ENCODE measurements around the gene H3-3A. TPM values are rescaled to one million over a fixed set of nuclear protein-coding genes. Genes with fewer than 3 reads are reported as not detected.

The H3-3A gene
- polyA plus RNA-seq, 2 of the 4 experiments (the other 2 are of a cell fraction) = 457 to 530 TPM

- CTCF ChIA-PET = interaction anchor here (0.7 to 6.9 kb wide), 4 partner anchors 12 to 82 kb away, joined by 3 to 73 read pairs (median 42); no protein-coding TSS in a partner anchor
- ATAC-seq (no peak), DNase-seq (ENCODE audit: low read depth in 1 of 2, low spot score in 1 of 2) (no peak), FAIRE-seq (no peak)
- POLR2A ChIA-PET = interaction anchor here (0.7 to 3.0 kb wide), 2 partner anchors 45 to 46 kb away, joined by 3 to 23 read pairs; partner anchors contain the start of gene H3-3A
- Histone ChIP-seq H3K27ac (no peak overlapping the region), H3K4me2 (no peak overlapping the region), H3K4me3 (no peak overlapping the region), H3K4me1 (peaks cover 9% of the 10 kb centered on the region), H3K9me3 (no peaks in the 10 kb centered on the region)
- 63% methylated on average over 3 of the region's 3 CpGs for WGBS (ENCODE audit: missing lambda C conversion rate)
- TF ChIP-seq BHLHE40 (IDR thresholded peaks at IDR 0.05; ENCODE audit: low read depth, low read length) (no peak), TFCP2L1 (CRISPR knock-in tag; IDR thresholded peaks at IDR 0.05) (no peak), CHD4 (IDR thresholded peaks at IDR 0.05; ENCODE audit: borderline replicate concordance) (no peak), USF2 (IDR thresholded peaks at IDR 0.05) (no peak), FOSL2 (IDR thresholded peaks at IDR 0.05) (no peak), FOSL2 (CRISPR knock-in tag; IDR thresholded peaks at IDR 0.05) (no peak), JUNB (IDR thresholded peaks at IDR 0.05) (no peak), E2F6 (IDR thresholded peaks at IDR 0.05; ENCODE audit: borderline replicate concordance, low read depth) (no peak), ZC3H11A (IDR thresholded peaks at IDR 0.05) (no peak), POLR2A (IDR thresholded peaks at IDR 0.05; ENCODE audit: low read length) (no peak), MYC (IDR thresholded peaks at IDR 0.05; ENCODE audit: borderline replicate concordance, low read length) (no peak), ZFP36 (IDR thresholded peaks at IDR 0.05; ENCODE audit: borderline replicate concordance, partially characterized antibody) (no peak), CHD2 (IDR thresholded peaks at IDR 0.05; ENCODE audit: low read length, partially characterized antibody) (no peak), GATA3 (IDR thresholded peaks at IDR 0.05; ENCODE audit: borderline replicate concordance) (no peak)
These were observed 45.2 kb downstream of the H3-3A start for GRCh38 chr1:226107471-226108460.

- Histone ChIP-seq H3K9me3 (no peaks in the 10 kb centered on the region), H3K27ac (peak overlapping the region; percentile 95 to 97; a peak in 5 of 6 replicates), H3K4me2 (peak overlapping the region; percentile 79), H3K4me1 (peaks cover 9% of the 10 kb centered on the region), H3K4me3 (peak overlapping the region; percentile 96)
- TF ChIP-seq RARB (CRISPR knock-in tag; IDR thresholded peaks at IDR 0.05) (no peak), EHF (CRISPR knock-in tag; IDR thresholded peaks at IDR 0.05) (no peak), CTCF (IDR thresholded peaks at IDR 0.05) (no peak)
- ATAC-seq = peak; percentile 65 to 69; a peak in 5 of 6 replicates
- CTCF ChIA-PET = interaction anchor here (0.7 to 6.9 kb wide), 6 partner anchors 11 to 80 kb away, joined by 3 to 73 read pairs (median 24); no protein-coding TSS in a partner anchor
- no peak for FAIRE-seq
- WGBS (ENCODE audit: missing lambda C conversion rate) = 58% methylated on average over 21 of the region's 23 CpGs
- DNase-seq (ENCODE audit: low read depth in 1 of 2, low spot score in 1 of 2) = no peak
- POLR2A ChIA-PET = interaction anchor here (0.6 to 3.0 kb wide), 6 partner anchors 8 to 347 kb away, joined by 3 to 23 read pairs (median 6); partner anchors contain the start of genes H3-3A and SDE2
These were observed 46.7 kb downstream of the H3-3A start for GRCh38 chr1:226108935-226109828.

All from A549 (cell line).